HCT116 (cell line): ENCODE results near the gene ACTG2. TPM values are rescaled to one million over a fixed set of nuclear protein-coding genes. Genes with fewer than 3 reads are reported as not detected.
A peak's percentile ranks its signal among the peaks of the same experiment; 100 is the strongest.

Experiments used
- ATAC-seq: fragments of 200-7000 bp; cut with Tn5 transposase; 2 replicates; pipeline ENCODE4 v1.9.1; 2020; ENCODE audit warnings: mild to moderate bottlenecking, moderate library complexity
- BruUV-seq: library from RNA; stranded (reverse); fragments of 400-500 nt; replicated peaks from 2 replicates; lab custom pipeline; 2021; lab: Mats Ljungman, UMichigan
- CTCF ChIA-PET: fragments of 300-600 bp; sonication (Branson Sonifier 250); formaldehyde crosslinking; loops from one replicate; lab custom pipeline; 2021; ENCODE audit warnings: antibody characterized with exemption; lab: Charles Lee
- POLR2A ChIA-PET: fragments of 300-600, 350-600 bp; sonication (Branson Sonifier 250); formaldehyde crosslinking; loops from one replicate; lab custom pipeline; 2021; ENCODE audit warnings: antibody characterized with exemption; lab: Charles Lee
- RAD21 ChIA-PET, 2 experiments: fragments of 300-600 bp; sonication (Branson Sonifier 250); formaldehyde crosslinking; loops; one replicate each; lab custom pipeline; 2023; ENCODE audit warnings: low total read pairs in 2 of 2; ENCODE audit not compliant: uncharacterized antibody in 2 of 2, unreplicated experiment in 2 of 2, low non-redundant PET in 1 of 2; lab: Charles Lee
- DNase-seq: peaks from one replicate; pipeline ENCODE4 v3.0.0-alpha.2; 2010; ENCODE audit warnings: low read depth, low spot score
- H2AFZ ChIP-seq: fragments of 200-600 bp; shearing (Covaris generic), sonication (generic); 2 replicates; pipeline ENCODE4 v1.6.1; 2017; ENCODE audit warnings: low read depth, mixed run types, mixed read lengths, antibody characterized with exemption, low read length; ENCODE audit not compliant: poor library complexity, severe bottlenecking
- H3K27ac ChIP-seq: 2 replicates; pipeline ENCODE4 v1.5.1; 2012; ENCODE audit warnings: low read depth, low read length
- H3K27me3 ChIP-seq: fragments of 200-600 bp; sonication (generic); 2 replicates; pipeline ENCODE4 v1.6.1; 2016; ENCODE audit warnings: mixed run types, low read length, mixed read lengths; ENCODE audit not compliant: insufficient read depth
- H3K36me3 ChIP-seq, 2 experiments: fragments of 200-500 bp in 1 of 2; fragments of 200-600 bp in 1 of 2; sonication (Bioruptor generic) in 1 of 2; sonication (generic) in 1 of 2; 2 replicates each; pipeline versions ENCODE4 v1.5.1 to v1.6.1; 2014 to 2016; ENCODE audit warnings: low read length in 2 of 2, inconsistent platforms in 1 of 2, mixed read lengths in 1 of 2, mixed run types in 1 of 2; ENCODE audit not compliant: insufficient read depth in 2 of 2, control insufficient read depth in 1 of 2
- H3K4me1 ChIP-seq, 2 experiments: fragments of 200-600 bp in 1 of 2; sonication (generic) in 1 of 2; 2 replicates each; pipeline versions ENCODE4 v1.5.1 to v1.6.1; 2012 to 2017; ENCODE audit warnings: low read length in 2 of 2, inconsistent platforms in 1 of 2, mild to moderate bottlenecking in 1 of 2, mixed read lengths in 1 of 2, mixed run types in 1 of 2, moderate library complexity in 1 of 2; ENCODE audit not compliant: insufficient read depth in 2 of 2, control insufficient read depth in 1 of 2
- H3K4me2 ChIP-seq: fragments of 200-600 bp; sonication (generic); 2 replicates; pipeline ENCODE4 v1.6.1; 2017; ENCODE audit warnings: mixed run types, low read length, mixed read lengths
- H3K4me3 ChIP-seq, 2 experiments: fragments of 200-600 bp in 1 of 2; sonication (generic) in 1 of 2; replicated peaks in 1 of 2; 2 replicates each; pipeline ENCODE4 v1.5.1; 2011 to 2016; ENCODE audit warnings: low read length in 2 of 2, control low read depth in 1 of 2, low read depth in 1 of 2, mild to moderate bottlenecking in 1 of 2, mixed read lengths in 1 of 2, mixed run types in 1 of 2
- H3K79me2 ChIP-seq: fragments of 200-600 bp; sonication (generic); 2 replicates; pipeline ENCODE4 v1.6.1; 2017; ENCODE audit warnings: mild to moderate bottlenecking, mixed run types, low read length, moderate library complexity, mixed read lengths; ENCODE audit not compliant: insufficient read depth
- H3K9ac ChIP-seq: fragments of 200-600 bp; sonication (generic); 2 replicates; pipeline ENCODE4 v1.6.1; 2016; ENCODE audit warnings: low read length, mixed read lengths
- H3K9me2 ChIP-seq: fragments of 200-600 bp; sonication (generic), shearing (Covaris generic); 2 replicates; pipeline ENCODE4 v1.6.1; 2017; ENCODE audit warnings: mixed run types, mild to moderate bottlenecking, moderate library complexity; ENCODE audit not compliant: insufficient read depth
- H3K9me3 ChIP-seq, 2 experiments: fragments of 200-500 bp in 1 of 2; fragments of 200-600 bp in 1 of 2; sonication (Bioruptor generic) in 1 of 2; sonication (generic) in 1 of 2; 2 replicates each; pipeline ENCODE4 v1.6.1; 2014 to 2017; ENCODE audit warnings: low read length in 2 of 2, mixed read lengths in 2 of 2, inconsistent platforms in 1 of 2, low read depth in 1 of 2, mild to moderate bottlenecking in 1 of 2, mixed run types in 1 of 2, moderate library complexity in 1 of 2; ENCODE audit not compliant: control insufficient read depth in 1 of 2, insufficient read depth in 1 of 2
- H4K20me1 ChIP-seq: fragments of 200-600 bp; sonication (generic), shearing (Covaris generic); 2 replicates; pipeline ENCODE4 v1.6.1; 2017; ENCODE audit warnings: mixed run types, mild to moderate bottlenecking, moderate library complexity; ENCODE audit not compliant: insufficient read depth
- CBX3 ChIP-seq: IDR thresholded peaks from 2 replicates; pipeline ENCODE4 v1.6.1; 2012; ENCODE audit warnings: low read depth
- CEBPB ChIP-seq: IDR thresholded peaks from 2 replicates; pipeline ENCODE4 v1.6.1; 2012; ENCODE audit warnings: low read depth
- FOSL1 ChIP-seq: IDR thresholded peaks from 2 replicates; pipeline ENCODE4 v1.6.1; 2012; ENCODE audit warnings: low read depth
- POLR2AphosphoS5 ChIP-seq: IDR thresholded peaks from 2 replicates; pipeline ENCODE4 v1.6.1; 2011; ENCODE audit warnings: mild to moderate bottlenecking, low read depth, low read length, moderate library complexity
- YY1 ChIP-seq: IDR thresholded peaks from 2 replicates; pipeline ENCODE4 v1.6.1; 2011; ENCODE audit warnings: low read length, low read depth, moderate library complexity, mild to moderate bottlenecking; ENCODE audit not compliant: insufficient replicate concordance; ENCODE audit errors: extremely low read depth
- intact Hi-C: fragments of 100-400 bp; cut with micrococcal nuclease; formaldehyde crosslinking; loops from 2 replicates; pipeline ENCODE4 v1.10.0; 2022
- total RNA-seq: library from RNA; stranded (reverse); gene quantifications from one replicate; pipeline ENCODE4 v1.2.1, GENCODE V29; 2021; ENCODE audit not compliant: unreplicated experiment
- TF ChIP-seq, protein P1 (sequence below): IDR thresholded peaks from 2 replicates; pipeline ENCODE4 v1.6.1; 2012
- TF ChIP-seq, protein P2 (sequence below), 3 experiments: fragments of 200-600 bp in 1 of 3; sonication (generic) in 1 of 3; IDR thresholded peaks in 2 of 3; conservative IDR thresholded peaks in 1 of 3; 2 replicates each; pipeline ENCODE4 v1.5.1; 2012 to 2017; ENCODE audit warnings: low read depth in 2 of 3, low read length in 2 of 3, antibody characterized with exemption in 1 of 3, borderline replicate concordance in 1 of 3, control low read depth in 1 of 3, mild to moderate bottlenecking in 1 of 3, mixed read lengths in 1 of 3, mixed run types in 1 of 3, moderate library complexity in 1 of 3; ENCODE audit not compliant: insufficient read depth in 1 of 3

The ACTG2 gene
- total RNA-seq, 1 experiment from 2014 or later = 0.89 TPM

DNA sequence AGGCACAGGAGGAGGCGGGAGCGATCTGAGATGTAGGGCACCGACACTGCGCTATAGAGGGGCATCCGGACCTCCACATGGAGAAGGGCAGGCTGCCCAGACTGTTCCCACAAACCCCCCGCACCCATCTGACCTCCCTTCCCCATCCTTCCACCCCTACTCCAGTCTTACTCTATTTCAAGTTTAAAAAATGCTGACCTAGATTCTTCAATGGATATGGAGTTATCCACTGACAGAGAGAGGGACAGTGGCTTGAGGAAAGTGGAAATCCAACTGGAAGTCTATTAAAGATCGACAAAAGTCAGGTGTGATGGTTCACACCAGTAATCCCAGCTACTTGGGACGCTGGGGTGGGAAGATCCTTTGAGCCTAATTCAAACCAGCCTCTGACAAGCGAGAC, 28.8 kb downstream of the ACTG2 start:
- Histone ChIP-seq H3K4me3 (no peak overlapping the region), H3K36me3 (no peaks in the 10 kb centered on the region), H3K79me2 (no peaks in the 10 kb centered on the region), H4K20me1 (no peaks in the 10 kb centered on the region), H3K9me2 (no peaks in the 10 kb centered on the region), H2AFZ (no peak overlapping the region), H3K4me2 (peak overlapping the region; percentile 44), H3K27ac (no peak overlapping the region), H3K9ac (no peak overlapping the region), H3K4me1 (peaks cover 9 to 24% of the 10 kb centered on the region in 2 experiments; a peak in 3 of 4 replicates), H3K27me3 (no peaks in the 10 kb centered on the region), H3K9me3 (no peaks in the 10 kb centered on the region)
- ChIA-PET RAD21 (interaction anchor here (0.6 to 1.6 kb wide), 3 partner anchors 100 to 230 kb away, joined by 3 to 5 read pairs (median 3); no protein-coding TSS in a partner anchor), POLR2A (interaction anchor here (1.0 to 1.5 kb wide), 4 partner anchors 10 to 93 kb away, joined by 3 to 5 read pairs (median 4); partner anchors contain the start of gene STAMBP), CTCF (interaction anchor here (1.1 to 1.5 kb wide), 4 partner anchors 14 to 230 kb away, joined by 3 to 6 read pairs (median 4); no protein-coding TSS in a partner anchor)
- intact Hi-C loops = no loop called here
- ATAC-seq = no peak
- no peak for DNase-seq
- TF ChIP-seq, protein P1, sequence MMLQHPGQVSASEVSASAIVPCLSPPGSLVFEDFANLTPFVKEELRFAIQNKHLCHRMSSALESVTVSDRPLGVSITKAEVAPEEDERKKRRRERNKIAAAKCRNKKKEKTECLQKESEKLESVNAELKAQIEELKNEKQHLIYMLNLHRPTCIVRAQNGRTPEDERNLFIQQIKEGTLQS = no peak
- TF ChIP-seq, protein P2, sequence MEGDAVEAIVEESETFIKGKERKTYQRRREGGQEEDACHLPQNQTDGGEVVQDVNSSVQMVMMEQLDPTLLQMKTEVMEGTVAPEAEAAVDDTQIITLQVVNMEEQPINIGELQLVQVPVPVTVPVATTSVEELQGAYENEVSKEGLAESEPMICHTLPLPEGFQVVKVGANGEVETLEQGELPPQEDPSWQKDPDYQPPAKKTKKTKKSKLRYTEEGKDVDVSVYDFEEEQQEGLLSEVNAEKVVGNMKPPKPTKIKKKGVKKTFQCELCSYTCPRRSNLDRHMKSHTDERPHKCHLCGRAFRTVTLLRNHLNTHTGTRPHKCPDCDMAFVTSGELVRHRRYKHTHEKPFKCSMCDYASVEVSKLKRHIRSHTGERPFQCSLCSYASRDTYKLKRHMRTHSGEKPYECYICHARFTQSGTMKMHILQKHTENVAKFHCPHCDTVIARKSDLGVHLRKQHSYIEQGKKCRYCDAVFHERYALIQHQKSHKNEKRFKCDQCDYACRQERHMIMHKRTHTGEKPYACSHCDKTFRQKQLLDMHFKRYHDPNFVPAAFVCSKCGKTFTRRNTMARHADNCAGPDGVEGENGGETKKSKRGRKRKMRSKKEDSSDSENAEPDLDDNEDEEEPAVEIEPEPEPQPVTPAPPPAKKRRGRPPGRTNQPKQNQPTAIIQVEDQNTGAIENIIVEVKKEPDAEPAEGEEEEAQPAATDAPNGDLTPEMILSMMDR (IDR thresholded peaks at IDR 0.05 in 2 of 3, conservative IDR thresholded peaks at IDR 0.05 in 1 of 3; ENCODE audit: borderline replicate concordance in 1 of 3, insufficient read depth in 1 of 3, low read depth in 2 of 3, low read length in 2 of 3) = no peak
- TF ChIP-seq FOSL1 (no peak), POLR2AphosphoS5 (no peak)
- BruUV-seq = no TSS peak

DNA sequence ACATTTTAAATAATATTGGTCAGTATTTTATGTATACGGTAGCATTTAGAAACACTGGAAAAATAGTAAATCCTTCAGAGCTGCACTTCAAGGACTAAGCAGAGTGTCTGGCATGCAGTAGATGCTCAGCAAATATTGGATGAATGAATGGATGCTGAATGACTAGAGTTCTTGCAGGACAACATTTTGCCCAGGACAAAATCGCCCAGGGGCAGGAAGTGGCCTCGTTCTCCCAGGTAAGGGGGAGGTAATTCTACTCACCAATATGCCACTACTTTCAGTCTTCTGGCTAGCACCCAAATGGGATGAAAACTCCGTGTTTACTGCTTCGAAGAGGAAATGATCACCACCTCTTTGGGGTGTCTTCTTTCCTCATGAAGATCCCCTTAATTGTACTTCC, 29.9 kb downstream of the ACTG2 start:
- Histone ChIP-seq H4K20me1 (no peaks in the 10 kb centered on the region), H3K9me2 (no peaks in the 10 kb centered on the region), H2AFZ (no peak overlapping the region), H3K36me3 (no peaks in the 10 kb centered on the region), H3K9me3 (no peaks in the 10 kb centered on the region), H3K4me2 (no peak overlapping the region), H3K27ac (no peak overlapping the region), H3K4me3 (no peak overlapping the region), H3K9ac (no peak overlapping the region), H3K4me1 (peaks cover 11 to 24% of the 10 kb centered on the region in 2 experiments; a peak in 3 of 4 replicates), H3K27me3 (no peaks in the 10 kb centered on the region), H3K79me2 (peaks cover 10% of the 10 kb centered on the region)
- ChIA-PET CTCF (no interaction called here), RAD21 (no interaction called here), POLR2A (no interaction called here)
- DNase-seq (no peak), ATAC-seq (no peak)
- TF ChIP-seq YY1 (no peak), POLR2AphosphoS5 (no peak), CBX3 (no peak), CEBPB (no peak)
- BruUV-seq = no TSS peak
- intact Hi-C loops = no loop called here
